Activated T-helper 2 cell treated with anti-CD3 and anti-CD28 coated beads, Interferon-gamma antibody, Interleukin-2, Interleukin-4, amounts not matched to agents 10 μg/mL and 5 μg/mL and 100 μg/mL, durations not matched to agents 14 hours and 24 hours and 36 hours (primary cell): ENCODE data around the gene SHTN1. TPM values are rescaled to one million over a fixed set of nuclear protein-coding genes. Genes with fewer than 3 reads are reported as not detected.

Experiments used
- DNase-seq: peaks from one replicate; pipeline ENCODE4 v3.0.0; 2021; ENCODE audit warnings: low spot score
- H3K27ac Mint-ChIP-seq: one replicate; pipeline ENCODE4 v1.8.0; 2021; ENCODE audit warnings: mixed read lengths
- H3K27me3 Mint-ChIP-seq: one replicate; pipeline ENCODE4 v1.8.0; 2021; ENCODE audit warnings: low read depth, mixed read lengths
- H3K36me3 Mint-ChIP-seq: one replicate; pipeline ENCODE4 v1.8.0; 2021; ENCODE audit warnings: low read depth, mixed read lengths
- H3K4me1 Mint-ChIP-seq: one replicate; pipeline ENCODE4 v1.8.0; 2021; ENCODE audit warnings: low read depth, mixed read lengths
- H3K4me3 Mint-ChIP-seq: one replicate; pipeline ENCODE4 v1.8.0; 2021; ENCODE audit warnings: low read depth, mild to moderate bottlenecking, moderate library complexity, mixed read lengths
- H3K9me3 Mint-ChIP-seq: one replicate; pipeline ENCODE4 v1.8.0; 2021; ENCODE audit warnings: mixed read lengths
- intact Hi-C: fragments of 100-400 bp; cut with micrococcal nuclease; formaldehyde crosslinking; loops from one replicate; pipeline ENCODE4 v1.15.1; 2023
- total RNA-seq: library from RNA; stranded (reverse); gene quantifications from 2 replicates; pipeline ENCODE4 v1.2.3, GENCODE V29; 2022

The SHTN1 gene
- total RNA-seq, 1 donor from 2014 or later = not detected

DNA sequence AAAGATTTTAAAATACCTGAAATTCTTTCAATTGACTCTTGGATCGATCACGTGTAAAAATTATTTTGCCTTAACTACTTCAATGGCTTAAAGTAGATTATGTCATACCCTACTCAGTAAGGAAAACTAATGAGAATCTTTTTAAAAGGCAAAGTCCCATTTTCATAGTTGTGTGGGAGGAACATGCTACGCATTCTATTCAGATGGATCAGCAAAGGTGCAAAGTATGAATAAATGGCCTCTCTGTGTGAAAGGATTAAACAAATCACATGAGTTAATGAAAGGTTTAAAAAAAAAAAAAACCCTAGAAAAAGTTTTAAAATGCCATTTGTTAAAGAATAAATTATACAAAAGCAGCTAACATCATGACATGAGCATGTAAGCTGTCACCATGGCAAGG lies 78.6 kb downstream of the SHTN1 start:
- Mint-ChIP-seq H3K27me3 (no peaks in the 10 kb centered on the region), H3K4me3 (no peak overlapping the region), H3K27ac (no peak overlapping the region), H3K36me3 (no peaks in the 10 kb centered on the region), H3K4me1 (no peaks in the 10 kb centered on the region), H3K9me3 (no peaks in the 10 kb centered on the region)
- intact Hi-C loops = no loop called here
- DNase-seq = no peak

DNA sequence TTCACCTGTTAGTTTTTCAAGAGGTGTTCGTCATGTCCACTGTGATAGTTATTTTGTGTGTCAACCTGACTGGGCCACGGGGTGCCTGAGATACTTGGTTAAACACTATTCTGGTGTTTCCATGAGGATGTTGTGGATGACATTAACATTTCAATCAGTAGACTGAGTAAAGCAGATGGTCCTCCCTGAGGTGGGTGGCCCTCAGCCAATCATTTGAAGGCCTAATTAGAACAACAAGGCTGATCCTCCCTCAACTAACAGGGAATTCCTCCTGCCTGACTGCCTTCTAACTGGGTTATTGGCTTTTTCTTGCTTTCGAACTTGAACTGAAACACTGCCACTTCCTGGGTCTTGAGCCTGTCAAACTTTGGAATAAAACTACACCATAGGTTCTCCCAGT lies 79.9 kb downstream of the SHTN1 start:
- H3K36me3 Mint-ChIP-seq = no peaks in the 10 kb centered on the region
- H3K4me1 Mint-ChIP-seq = no peaks in the 10 kb centered on the region
- H3K27ac Mint-ChIP-seq = no peak overlapping the region
- no peaks in the 10 kb centered on the region for H3K27me3 Mint-ChIP-seq
- no peak for DNase-seq
- intact Hi-C loops = no loop called here
- no peaks in the 10 kb centered on the region for H3K9me3 Mint-ChIP-seq
- no peak overlapping the region for H3K4me3 Mint-ChIP-seq

DNA sequence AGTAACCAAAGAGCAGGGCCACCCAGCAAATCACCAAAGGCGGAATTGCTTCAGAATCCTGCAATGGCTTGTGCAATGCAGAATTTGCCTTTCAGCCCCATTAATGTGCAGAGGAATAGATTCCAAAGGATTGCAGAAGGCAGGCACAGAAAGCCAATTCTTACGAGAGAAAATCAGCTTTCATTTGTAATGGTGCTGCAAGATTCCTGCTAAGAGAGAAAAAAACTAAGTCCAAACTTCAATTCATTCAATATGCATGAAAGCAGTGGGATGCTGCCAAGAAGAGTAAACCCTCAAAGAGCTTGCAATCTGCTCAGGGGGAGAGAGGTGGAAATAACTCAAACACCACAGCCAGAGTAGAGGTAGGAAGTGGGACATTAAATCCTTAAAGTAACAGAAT lies 85.3 kb downstream of the SHTN1 start:
- Mint-ChIP-seq H3K9me3 (no peaks in the 10 kb centered on the region), H3K4me3 (no peak overlapping the region), H3K36me3 (no peaks in the 10 kb centered on the region), H3K27ac (no peak overlapping the region), H3K27me3 (no peaks in the 10 kb centered on the region), H3K4me1 (no peaks in the 10 kb centered on the region)
- no peak for DNase-seq
- intact Hi-C loops = no loop called here

DNA sequence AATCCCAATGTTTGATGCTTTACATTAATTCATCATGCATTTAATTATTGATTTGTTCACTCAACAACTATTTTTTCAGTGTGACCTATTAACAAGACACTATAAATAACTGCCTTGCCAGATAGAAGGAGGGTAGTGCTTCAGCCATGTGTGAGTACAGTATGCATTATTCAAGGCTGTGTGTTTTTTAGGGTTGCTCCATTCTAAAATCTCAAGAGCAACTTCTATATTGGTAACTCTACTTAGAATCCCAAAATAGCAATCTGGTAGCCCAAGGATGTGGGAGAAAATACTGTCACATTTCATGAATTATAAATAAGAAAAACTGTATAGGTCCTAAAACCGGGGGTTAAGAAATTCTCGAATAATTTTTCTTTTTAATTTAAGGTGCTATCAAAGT lies 85.8 kb downstream of the SHTN1 start:
- DNase-seq = no peak
- H3K27me3 Mint-ChIP-seq = no peaks in the 10 kb centered on the region
- H3K27ac Mint-ChIP-seq = no peak overlapping the region
- no peak overlapping the region for H3K4me3 Mint-ChIP-seq
- no peaks in the 10 kb centered on the region for H3K4me1 Mint-ChIP-seq
- H3K9me3 Mint-ChIP-seq = no peaks in the 10 kb centered on the region
- H3K36me3 Mint-ChIP-seq = no peaks in the 10 kb centered on the region
- intact Hi-C loops = no loop called here

DNA sequence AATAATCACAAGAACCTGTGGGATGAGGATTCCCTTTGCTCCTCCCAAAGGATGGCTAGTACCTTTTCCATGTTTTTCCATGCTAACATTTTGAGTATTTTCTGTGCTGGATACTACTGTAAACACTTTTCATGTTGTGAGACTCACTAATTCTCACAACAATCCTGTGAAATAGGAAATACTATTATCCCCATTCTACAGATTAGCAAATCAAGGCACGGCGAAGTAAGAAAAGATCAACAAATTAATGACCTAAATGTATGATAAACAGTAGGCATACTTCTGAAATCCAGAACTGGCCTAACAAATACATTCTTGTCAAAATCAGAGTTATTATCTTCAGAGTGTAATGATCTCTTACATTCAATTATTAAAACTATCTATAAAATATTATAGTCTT lies 86.4 kb downstream of the SHTN1 start:
- DNase-seq = no peak
- no peaks in the 10 kb centered on the region for H3K9me3 Mint-ChIP-seq
- H3K27me3 Mint-ChIP-seq = no peaks in the 10 kb centered on the region
- no peaks in the 10 kb centered on the region for H3K4me1 Mint-ChIP-seq
- intact Hi-C loops = no loop called here
- H3K4me3 Mint-ChIP-seq = no peak overlapping the region
- no peak overlapping the region for H3K27ac Mint-ChIP-seq
- no peaks in the 10 kb centered on the region for H3K36me3 Mint-ChIP-seq

DNA sequence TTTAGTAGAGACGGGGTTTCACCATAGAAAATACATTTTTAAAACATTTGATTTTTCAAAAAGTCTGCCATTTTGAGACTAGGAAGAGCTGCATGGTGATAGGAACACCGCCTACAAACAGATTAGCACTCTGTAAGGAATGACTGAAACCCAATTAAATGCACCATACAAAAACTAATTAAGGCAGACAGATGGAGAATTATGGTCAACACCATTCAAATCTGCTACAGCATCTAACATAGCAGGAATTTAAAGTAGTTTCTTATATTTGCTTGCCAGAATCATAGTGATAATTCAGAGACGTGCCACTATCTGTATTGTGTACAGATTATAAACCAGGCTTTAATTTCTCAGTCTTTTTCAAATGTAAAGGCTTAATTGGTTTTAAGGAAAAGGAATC lies 87.5 kb downstream of the SHTN1 start:
- H3K4me1 Mint-ChIP-seq = no peaks in the 10 kb centered on the region
- H3K27ac Mint-ChIP-seq = no peak overlapping the region
- no peaks in the 10 kb centered on the region for H3K27me3 Mint-ChIP-seq
- DNase-seq = no peak
- H3K9me3 Mint-ChIP-seq = no peaks in the 10 kb centered on the region
- intact Hi-C loops = no loop called here
- no peak overlapping the region for H3K4me3 Mint-ChIP-seq
- H3K36me3 Mint-ChIP-seq = no peaks in the 10 kb centered on the region

DNA sequence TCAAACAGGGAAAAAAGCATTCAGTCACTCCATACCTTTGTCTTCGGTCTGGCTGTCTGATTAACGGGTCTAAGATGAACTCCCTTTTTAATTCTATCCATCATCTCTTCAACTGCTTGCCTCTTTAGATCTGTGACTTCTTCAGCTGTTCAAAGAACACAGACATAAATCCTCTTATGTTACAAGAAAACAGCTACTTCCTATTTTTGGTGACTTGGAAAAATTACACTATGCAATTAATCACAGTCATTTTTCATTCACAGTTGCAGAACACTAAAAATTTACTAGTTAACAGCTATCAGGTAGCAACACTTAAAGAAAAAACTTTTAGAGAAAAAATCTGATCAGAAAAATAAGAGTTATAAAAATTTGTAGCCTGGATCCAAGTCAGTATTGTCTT lies 89.6 kb downstream of the SHTN1 start:
- Mint-ChIP-seq H3K27me3 (no peaks in the 10 kb centered on the region), H3K4me1 (no peaks in the 10 kb centered on the region)

DNA sequence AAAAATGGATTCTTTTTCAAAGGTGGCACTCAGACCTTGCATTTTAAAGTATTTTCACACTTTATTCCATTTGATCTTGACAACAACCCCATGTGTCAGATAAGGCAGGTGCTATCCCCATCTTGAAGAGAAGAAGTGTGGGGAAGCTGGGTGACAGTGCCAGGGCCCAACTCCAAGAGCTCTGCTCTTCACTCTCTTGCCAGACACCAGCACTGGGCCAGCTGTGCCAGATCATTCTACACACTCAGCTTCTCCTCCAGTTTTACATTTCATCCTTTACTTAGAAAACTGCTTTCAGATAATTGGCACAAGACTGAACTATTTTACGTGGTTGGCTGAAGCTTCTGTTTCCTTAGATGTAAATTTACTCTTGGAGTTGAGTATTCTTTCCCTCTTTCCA lies 91.3 kb downstream of the SHTN1 start:
- Mint-ChIP-seq H3K27ac (no peak overlapping the region), H3K4me1 (no peaks in the 10 kb centered on the region), H3K27me3 (no peaks in the 10 kb centered on the region), H3K36me3 (no peaks in the 10 kb centered on the region), H3K9me3 (no peaks in the 10 kb centered on the region), H3K4me3 (no peak overlapping the region)
- intact Hi-C loops = no loop called here
- no peak for DNase-seq

More for the DNA sequence above, 89.6 kb downstream of the SHTN1 start:
- DNase-seq = no peak
- Mint-ChIP-seq H3K4me3 (no peak overlapping the region), H3K9me3 (no peaks in the 10 kb centered on the region), H3K36me3 (no peaks in the 10 kb centered on the region), H3K27ac (no peak overlapping the region)
- intact Hi-C loops = no loop called here

DNA sequence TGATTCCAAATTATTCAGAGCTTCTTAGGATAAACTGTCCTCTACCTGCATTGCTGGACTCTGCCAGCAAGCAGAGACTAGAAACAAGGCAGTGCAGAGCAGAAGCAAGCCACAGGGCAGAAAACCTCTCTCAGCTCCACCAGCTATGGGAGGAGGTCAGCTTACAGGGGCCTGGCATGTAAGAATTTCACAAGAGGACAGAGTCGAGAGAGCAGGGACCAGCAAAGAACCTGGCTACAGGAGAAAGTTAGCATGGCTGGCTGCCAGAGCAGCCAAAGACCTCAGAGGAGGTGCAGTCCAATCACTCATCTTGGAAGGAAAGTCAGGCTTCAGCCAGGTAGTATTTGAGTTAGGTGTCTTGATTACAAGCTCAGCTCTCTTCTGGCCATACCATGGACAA lies 92.8 kb downstream of the SHTN1 start:
- Mint-ChIP-seq H3K4me1 (no peaks in the 10 kb centered on the region), H3K4me3 (no peak overlapping the region), H3K27me3 (no peaks in the 10 kb centered on the region), H3K36me3 (no peaks in the 10 kb centered on the region), H3K9me3 (no peaks in the 10 kb centered on the region), H3K27ac (no peak overlapping the region)
- DNase-seq = no peak
- intact Hi-C loops = no loop called here

DNA sequence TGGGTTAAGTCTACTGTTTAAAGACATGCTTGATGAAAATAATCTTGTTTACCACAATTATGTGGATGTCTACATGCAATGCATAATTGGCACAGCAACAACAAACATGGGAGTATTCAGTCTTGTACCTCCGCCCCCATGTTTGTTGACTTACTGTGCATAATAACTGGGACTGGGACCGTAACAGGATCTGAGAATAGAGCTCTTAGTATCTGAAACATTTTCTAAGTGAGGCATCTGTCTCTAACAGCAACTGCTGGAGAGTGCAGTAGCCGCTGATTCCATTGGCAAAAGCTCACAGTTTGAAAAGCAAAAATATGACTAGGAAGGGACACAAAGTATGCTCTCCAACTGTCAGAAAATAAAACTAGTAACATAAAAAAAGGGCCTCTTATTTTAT lies 94.1 kb downstream of the SHTN1 start:
- Mint-ChIP-seq H3K4me3 (no peak overlapping the region), H3K4me1 (no peaks in the 10 kb centered on the region), H3K27me3 (no peaks in the 10 kb centered on the region)

DNA sequence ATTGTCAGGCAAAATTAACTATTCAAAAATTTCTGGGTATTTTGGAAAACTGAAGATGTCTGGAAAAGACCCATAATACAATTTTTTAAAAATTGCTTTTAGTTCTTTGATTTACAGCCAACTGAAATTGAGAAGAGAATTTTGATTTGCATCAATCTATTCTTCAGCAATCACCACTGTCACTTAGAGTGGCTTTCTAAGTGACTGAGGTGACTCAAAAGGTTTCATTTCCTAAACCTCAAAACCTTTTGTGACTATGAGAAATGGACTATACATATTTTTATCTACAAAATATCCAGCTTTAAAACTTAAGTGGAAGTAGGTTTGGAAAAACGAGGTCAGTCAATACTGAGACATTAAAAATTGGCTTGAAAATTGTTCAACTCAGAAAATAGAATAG lies 95.7 kb downstream of the SHTN1 start:
- Mint-ChIP-seq H3K9me3 (no peaks in the 10 kb centered on the region), H3K4me3 (no peak overlapping the region), H3K36me3 (no peaks in the 10 kb centered on the region), H3K27me3 (no peaks in the 10 kb centered on the region), H3K4me1 (no peaks in the 10 kb centered on the region), H3K27ac (no peak overlapping the region)
- DNase-seq = no peak
- intact Hi-C loops = no loop called here

More for the DNA sequence above, 94.1 kb downstream of the SHTN1 start:
- Mint-ChIP-seq H3K9me3 (no peaks in the 10 kb centered on the region), H3K36me3 (no peaks in the 10 kb centered on the region), H3K27ac (no peak overlapping the region)
- DNase-seq = no peak
- intact Hi-C loops = no loop called here

DNA sequence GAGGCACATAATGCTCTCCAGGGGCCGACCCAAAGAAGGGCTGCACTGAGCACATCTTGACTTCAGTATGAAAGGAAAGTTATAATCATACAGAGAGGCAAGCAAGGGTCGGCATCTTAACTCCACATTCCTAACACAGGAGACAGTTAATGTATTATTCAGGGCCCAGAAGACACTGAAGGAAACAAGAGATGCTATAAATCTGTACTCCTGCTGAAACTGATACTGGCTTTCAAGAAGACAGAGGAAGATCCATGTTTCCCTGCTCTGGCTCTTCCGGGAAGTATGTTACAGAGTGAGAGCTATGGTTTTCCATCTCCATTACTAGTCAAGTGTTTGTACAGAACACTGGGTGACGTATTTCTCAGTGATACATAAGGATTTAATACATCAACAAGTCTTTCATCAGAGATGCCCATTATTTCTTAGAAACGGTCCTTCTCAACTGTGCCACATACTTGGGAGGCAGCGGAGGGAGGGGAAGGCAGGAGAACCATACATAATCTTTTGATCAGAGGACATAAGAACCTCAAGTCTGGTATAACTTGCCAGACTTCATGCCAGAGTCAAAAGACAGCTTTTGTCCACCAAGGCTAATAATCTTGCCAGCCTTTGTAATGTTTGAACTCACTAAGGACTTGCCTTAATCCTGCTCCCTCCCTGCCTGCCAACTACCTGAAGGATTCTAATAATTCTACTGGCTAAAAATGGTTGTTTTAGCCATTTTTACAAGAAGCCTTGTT lies 97.6 kb downstream of the SHTN1 start:
- no peak for DNase-seq
- Mint-ChIP-seq H3K27ac (no peak overlapping the region), H3K4me3 (no peak overlapping the region), H3K36me3 (no peaks in the 10 kb centered on the region), H3K9me3 (no peaks in the 10 kb centered on the region), H3K27me3 (no peaks in the 10 kb centered on the region), H3K4me1 (no peaks in the 10 kb centered on the region)
- intact Hi-C loops = no loop called here

DNA sequence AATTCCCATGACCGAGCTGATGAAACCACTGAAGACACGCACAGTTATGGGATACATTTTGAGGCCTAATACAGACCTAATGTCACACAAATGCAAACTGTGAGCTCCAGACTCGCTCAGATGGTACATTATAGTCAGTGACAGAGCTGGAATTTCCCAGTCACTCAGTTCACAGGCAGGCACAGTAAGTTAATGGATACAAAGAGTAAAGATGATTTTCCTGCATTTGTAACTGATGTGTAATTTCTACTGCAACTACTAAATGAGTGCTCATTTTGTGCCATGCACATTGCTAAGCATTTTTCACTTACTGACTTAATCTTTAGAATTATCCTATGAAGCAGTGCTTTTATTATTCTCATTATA lies 99.2 kb downstream of the SHTN1 start:
- intact Hi-C loops = no loop called here
- no peaks in the 10 kb centered on the region for H3K27me3 Mint-ChIP-seq

DNA sequence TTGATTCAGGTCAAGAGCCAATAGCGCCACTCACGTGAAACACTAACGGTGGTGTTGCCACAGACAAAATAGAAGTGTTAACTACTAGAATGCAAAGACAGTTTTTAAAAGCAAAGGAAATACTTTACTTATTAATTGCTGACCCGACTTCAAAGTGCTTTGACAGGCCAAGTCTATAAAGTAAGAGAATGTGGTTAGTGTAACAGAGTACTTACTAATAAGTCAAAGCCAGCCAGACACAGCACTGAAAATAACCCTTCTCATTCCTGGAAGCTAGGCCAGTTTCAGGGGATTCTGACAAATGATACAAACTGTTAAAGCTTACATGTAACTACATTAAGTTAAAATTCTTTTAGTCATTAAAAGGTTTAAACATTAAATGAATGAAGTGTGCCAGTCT lies 105.4 kb downstream of the SHTN1 start:
- H3K27ac Mint-ChIP-seq = no peak overlapping the region
- intact Hi-C loops = no loop called here
- no peak overlapping the region for H3K4me3 Mint-ChIP-seq
- H3K27me3 Mint-ChIP-seq = no peaks in the 10 kb centered on the region
- H3K9me3 Mint-ChIP-seq = no peaks in the 10 kb centered on the region
- H3K4me1 Mint-ChIP-seq = no peaks in the 10 kb centered on the region
- no peak for DNase-seq
- no peaks in the 10 kb centered on the region for H3K36me3 Mint-ChIP-seq

More for the DNA sequence above, 99.2 kb downstream of the SHTN1 start:
- Mint-ChIP-seq H3K27ac (no peak overlapping the region), H3K9me3 (no peaks in the 10 kb centered on the region), H3K36me3 (no peaks in the 10 kb centered on the region), H3K4me3 (no peak overlapping the region), H3K4me1 (no peaks in the 10 kb centered on the region)
- no peak for DNase-seq
